SK-N-SH (cell line): Measurements from ENCODE around the gene CNTNAP2. TPM values are rescaled to one million over a fixed set of nuclear protein-coding genes. Genes with fewer than 3 reads are reported as not detected.

Experiments
- CTCF ChIA-PET: fragments of 300-600, 350-600 bp; formaldehyde crosslinking; extraction: SDS; loops from one replicate; lab custom pipeline; 2021; lab: Yijun Ruan, JAX
- POLR2A ChIA-PET: fragments of 350-600 bp; sonication (Branson Sonifier 250); formaldehyde crosslinking; extraction: SDS; loops from one replicate; lab custom pipeline; 2020; ENCODE audit warnings: antibody characterized with exemption, inconsistent platforms; lab: Yijun Ruan, JAX
- DNase-seq: peaks from one replicate; pipeline ENCODE4 v3.0.0; 2012
- H2AFZ ChIP-seq: fragments of 200-600 bp; sonication (generic); 2 replicates; pipeline ENCODE4 v1.8.1; 2016; ENCODE audit warnings: antibody characterized with exemption, mild to moderate bottlenecking, low read depth
- H3F3A ChIP-seq: fragments of 200-600 bp; sonication (generic); replicated peaks from 2 replicates; pipeline ENCODE3; 2016; ENCODE audit warnings: antibody characterized with exemption, mild to moderate bottlenecking; ENCODE audit not compliant: insufficient read depth
- H3K27ac ChIP-seq, 2 experiments: fragments of 200-500 bp in 1 of 2; fragments of 200-600 bp in 1 of 2; sonication (Bioruptor generic) in 1 of 2; sonication (generic), shearing (Covaris generic) in 1 of 2; 2 replicates each; pipeline versions ENCODE4 v1.5.1 to v1.6.1; 2014 to 2016; ENCODE audit warnings: low read depth in 2 of 2, inconsistent platforms in 1 of 2, low read length in 1 of 2, mild to moderate bottlenecking in 1 of 2, mixed read lengths in 1 of 2
- H3K27me3 ChIP-seq: fragments of 200-600 bp; sonication (generic), shearing (Covaris generic); 2 replicates; pipeline ENCODE4 v1.6.1; 2016; ENCODE audit warnings: mixed run types; ENCODE audit not compliant: insufficient read depth
- H3K36me3 ChIP-seq, 2 experiments: fragments of 200-500 bp in 1 of 2; fragments of 200-600 bp in 1 of 2; sonication (Bioruptor generic) in 1 of 2; sonication (generic) in 1 of 2; replicated peaks in 1 of 2; 2 replicates each; pipeline versions ENCODE3 to v1.5.1; 2014 to 2016; ENCODE audit warnings: low read length in 1 of 2, mild to moderate bottlenecking in 1 of 2; ENCODE audit not compliant: insufficient read depth in 2 of 2, control insufficient read depth in 1 of 2
- H3K4me1 ChIP-seq, 2 experiments: fragments of 200-500 bp in 1 of 2; fragments of 200-600 bp in 1 of 2; sonication (Bioruptor generic) in 1 of 2; sonication (generic), shearing (Covaris generic) in 1 of 2; 2 replicates each; pipeline versions ENCODE4 v1.5.1 to v1.6.1; 2014 to 2016; ENCODE audit warnings: low read depth in 1 of 2, low read length in 1 of 2, mixed run types in 1 of 2; ENCODE audit not compliant: insufficient read depth in 2 of 2, control insufficient read depth in 1 of 2
- H3K4me2 ChIP-seq: fragments of 200-600 bp; sonication (generic), shearing (Covaris generic); 2 replicates; pipeline ENCODE4 v1.6.1; 2017; ENCODE audit warnings: mixed run types
- H3K4me3 ChIP-seq, 2 experiments: fragments of 200-500 bp in 1 of 2; fragments of 200-600 bp in 1 of 2; sonication (Bioruptor generic) in 1 of 2; sonication (generic), shearing (Covaris generic) in 1 of 2; 2 replicates each; pipeline versions ENCODE4 v1.5.1 to v1.8.1; 2014 to 2016; ENCODE audit warnings: low read depth in 2 of 2, inconsistent platforms in 1 of 2, low read length in 1 of 2, mild to moderate bottlenecking in 1 of 2, mixed read lengths in 1 of 2, moderate library complexity in 1 of 2
- H3K79me2 ChIP-seq: fragments of 200-600 bp; sonication (generic); 2 replicates; pipeline ENCODE4 v1.8.1; 2017; ENCODE audit warnings: mild to moderate bottlenecking; ENCODE audit not compliant: insufficient read depth
- H3K9ac ChIP-seq: fragments of 200-600 bp; sonication (generic); 2 replicates; pipeline ENCODE4 v1.6.1; 2017; ENCODE audit warnings: mixed run types
- H3K9me2 ChIP-seq: fragments of 200-600 bp; sonication (generic); 2 replicates; pipeline ENCODE4 v1.6.1; 2017; ENCODE audit warnings: mixed run types
- H3K9me3 ChIP-seq: fragments of 200-600 bp; sonication (generic); 2 replicates; pipeline ENCODE4 v1.6.1; 2017; ENCODE audit warnings: mixed run types, mild to moderate bottlenecking, moderate library complexity
- H4K20me1 ChIP-seq: fragments of 200-600 bp; sonication (generic); 2 replicates; pipeline ENCODE4 v1.6.1; 2017; ENCODE audit warnings: mild to moderate bottlenecking, mixed run types; ENCODE audit not compliant: insufficient read depth
- CHD2 ChIP-seq: fragments of 150-350 bp; IDR thresholded peaks from 2 replicates; pipeline ENCODE4 v1.6.1; 2018; ENCODE audit warnings: low read length; ENCODE audit not compliant: partially characterized antibody
- EZH2phosphoT487 ChIP-seq: fragments of 200-600 bp; sonication (generic); IDR thresholded peaks from 2 replicates; pipeline ENCODE4 v1.6.1; 2017; ENCODE audit warnings: low read depth, mixed run types, mild to moderate bottlenecking, antibody characterized with exemption, moderate library complexity, borderline replicate concordance
- FOSL2 ChIP-seq: IDR thresholded peaks from 2 replicates; pipeline ENCODE4 v1.4.0; 2012; ENCODE audit warnings: low read depth, mild to moderate bottlenecking, moderate library complexity, borderline replicate concordance
- FOXJ3 ChIP-seq: sonication (generic); formaldehyde crosslinking; IDR thresholded peaks from 2 replicates; pipeline ENCODE4 v1.5.1; 2020; ENCODE audit warnings: mild to moderate bottlenecking, missing genetic modification reagents
- FOXM1 ChIP-seq: IDR thresholded peaks from 2 replicates; pipeline ENCODE4 v1.4.0; 2012; ENCODE audit warnings: low read depth, mild to moderate bottlenecking
- GATA2 ChIP-seq: sonication (generic); formaldehyde crosslinking; IDR thresholded peaks from 2 replicates; pipeline ENCODE4 v1.5.0; 2020; ENCODE audit warnings: mild to moderate bottlenecking, missing genetic modification reagents
- JUND ChIP-seq: IDR thresholded peaks from 2 replicates; pipeline ENCODE4 v1.4.0; 2012
- NFIC ChIP-seq: IDR thresholded peaks from 2 replicates; pipeline ENCODE4 v1.4.0; 2012; ENCODE audit warnings: borderline replicate concordance
- PBX3 ChIP-seq: IDR thresholded peaks from 2 replicates; pipeline ENCODE4; 2012
- POLR2AphosphoS5 ChIP-seq: IDR thresholded peaks from 2 replicates; pipeline ENCODE4 v1.6.1; 2012; ENCODE audit warnings: low read depth, low read length
- RFX5 ChIP-seq: IDR thresholded peaks from 2 replicates; pipeline ENCODE4 v1.6.1; 2012; ENCODE audit warnings: mild to moderate bottlenecking, improper control_type of control experiment, low read length
- RXRA ChIP-seq: IDR thresholded peaks from 2 replicates; pipeline ENCODE4 v1.4.0; 2012; ENCODE audit warnings: low read depth, mild to moderate bottlenecking, borderline replicate concordance
- SIN3A ChIP-seq: IDR thresholded peaks from 2 replicates; pipeline ENCODE4 v1.6.1; 2012; ENCODE audit warnings: low read depth, mild to moderate bottlenecking, low read length, moderate library complexity, borderline replicate concordance
- SMC3 ChIP-seq: IDR thresholded peaks from 2 replicates; pipeline ENCODE4 v1.6.1; 2012; ENCODE audit warnings: low read depth, low read length, improper control_type of control experiment
- TAF1 ChIP-seq: IDR thresholded peaks from 2 replicates; pipeline ENCODE4 v1.6.1; 2012; ENCODE audit warnings: low read depth, mild to moderate bottlenecking, low read length, moderate library complexity, borderline replicate concordance
- TEAD4 ChIP-seq: IDR thresholded peaks from 2 replicates; pipeline ENCODE4 v1.4.0; 2012; ENCODE audit warnings: mild to moderate bottlenecking, borderline replicate concordance; ENCODE audit not compliant: insufficient read depth
- YY1 ChIP-seq: IDR thresholded peaks from 2 replicates; pipeline ENCODE4 v1.4.0; 2012; ENCODE audit warnings: low read depth, mild to moderate bottlenecking
- WGBS: methylation state at CpG from one replicate; pipeline ENCODE4 v1.1.6; 2017; ENCODE audit warnings: low lambda C conversion rate; 5-methylcytosine and 5-hydroxymethylcytosine counted together
- polyA plus RNA-seq, 3 experiments: library from polyadenylated mRNA; depleted of rRNA; stranded (reverse); fragments of >200 nt; gene quantifications; 2 replicates each; pipeline ENCODE4 v1.2.3, GENCODE V29; 2012
- TF ChIP-seq, protein P1 (sequence below): IDR thresholded peaks from 2 replicates; pipeline ENCODE4 v1.4.0; 2012; ENCODE audit warnings: low read depth, borderline replicate concordance
- TF ChIP-seq, protein P2 (sequence below): IDR thresholded peaks from 2 replicates; pipeline ENCODE4 v1.4.0; 2012; ENCODE audit warnings: low read depth, borderline replicate concordance

CNTNAP2 gene
- polyA plus RNA-seq, 1 of the 3 experiments (the other 2 are of a cell fraction), result 3.4 TPM

DNA sequence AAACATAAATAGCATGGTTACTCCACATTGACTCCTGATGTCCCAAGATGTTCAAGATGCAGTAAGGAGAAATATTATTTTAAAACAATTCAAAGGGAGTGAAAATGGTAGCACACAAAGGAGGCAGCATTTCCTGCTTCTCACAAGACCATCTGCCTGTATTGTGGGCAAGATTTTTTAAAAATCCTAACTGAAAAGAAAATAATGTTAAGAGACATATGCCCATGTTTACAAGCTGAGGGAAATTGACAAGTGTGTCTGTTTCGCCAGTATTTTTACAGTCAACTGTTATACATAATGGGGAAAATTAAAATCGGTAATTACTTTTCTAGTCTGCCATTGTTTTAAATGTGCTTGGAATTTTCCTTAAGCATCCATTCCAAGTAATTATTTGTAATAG lies 1827.7 kb downstream of the CNTNAP2 start:
- Histone ChIP-seq H3K4me3 (no peak overlapping the region), H3F3A (no peaks in the 10 kb centered on the region), H3K27ac (no peak overlapping the region), H3K27me3 (no peaks in the 10 kb centered on the region), H3K79me2 (no peaks in the 10 kb centered on the region), H3K4me1 (no peaks in the 10 kb centered on the region), H3K9me2 (0 out of 2 replicates have a peak, but pooled peaks cover 3% of the 10 kb centered on the region), H3K36me3 (no peaks in the 10 kb centered on the region)
- CTCF ChIA-PET, result interaction anchor here (1.1 kb wide), 1 partner anchor 198 kb away, joined by 3 read pairs; no protein-coding TSS in a partner anchor
- WGBS, result 65% methylated on average over 2 of the region's 2 CpGs
- TF ChIP-seq, protein P1, sequence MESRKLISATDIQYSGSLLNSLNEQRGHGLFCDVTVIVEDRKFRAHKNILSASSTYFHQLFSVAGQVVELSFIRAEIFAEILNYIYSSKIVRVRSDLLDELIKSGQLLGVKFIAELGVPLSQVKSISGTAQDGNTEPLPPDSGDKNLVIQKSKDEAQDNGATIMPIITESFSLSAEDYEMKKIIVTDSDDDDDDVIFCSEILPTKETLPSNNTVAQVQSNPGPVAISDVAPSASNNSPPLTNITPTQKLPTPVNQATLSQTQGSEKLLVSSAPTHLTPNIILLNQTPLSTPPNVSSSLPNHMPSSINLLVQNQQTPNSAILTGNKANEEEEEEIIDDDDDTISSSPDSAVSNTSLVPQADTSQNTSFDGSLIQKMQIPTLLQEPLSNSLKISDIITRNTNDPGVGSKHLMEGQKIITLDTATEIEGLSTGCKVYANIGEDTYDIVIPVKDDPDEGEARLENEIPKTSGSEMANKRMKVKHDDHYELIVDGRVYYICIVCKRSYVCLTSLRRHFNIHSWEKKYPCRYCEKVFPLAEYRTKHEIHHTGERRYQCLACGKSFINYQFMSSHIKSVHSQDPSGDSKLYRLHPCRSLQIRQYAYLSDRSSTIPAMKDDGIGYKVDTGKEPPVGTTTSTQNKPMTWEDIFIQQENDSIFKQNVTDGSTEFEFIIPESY, result no peak
- TF ChIP-seq RFX5 (no peak), JUND (no peak), SIN3A (no peak), PBX3 (no peak), POLR2AphosphoS5 (no peak), TAF1 (no peak), EZH2phosphoT487 (no peak), FOSL2 (no peak), TEAD4 (no peak), YY1 (no peak), GATA2 (CRISPR knock-in tag) (no peak), CHD2 (no peak), SMC3 (no peak), FOXJ3 (CRISPR knock-in tag) (no peak), RXRA (no peak), NFIC (no peak), FOXM1 (no peak)
- TF ChIP-seq, protein P2, sequence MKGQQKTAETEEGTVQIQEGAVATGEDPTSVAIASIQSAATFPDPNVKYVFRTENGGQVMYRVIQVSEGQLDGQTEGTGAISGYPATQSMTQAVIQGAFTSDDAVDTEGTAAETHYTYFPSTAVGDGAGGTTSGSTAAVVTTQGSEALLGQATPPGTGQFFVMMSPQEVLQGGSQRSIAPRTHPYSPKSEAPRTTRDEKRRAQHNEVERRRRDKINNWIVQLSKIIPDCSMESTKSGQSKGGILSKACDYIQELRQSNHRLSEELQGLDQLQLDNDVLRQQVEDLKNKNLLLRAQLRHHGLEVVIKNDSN, result no peak
- TF ChIP-seq, all 33 proteins: peak for 0
- H3K9me3 ChIP-seq, result peaks cover 3% of the 10 kb centered on the region; the same call in 1 of the 2 replicates
- DNase-seq, result no peak
- H4K20me1 ChIP-seq, result no peaks in the 10 kb centered on the region
- H3K4me2 ChIP-seq, result no peak overlapping the region
- POLR2A ChIA-PET, result no interaction called here
- H2AFZ ChIP-seq, result no peak overlapping the region
- no peak overlapping the region for H3K9ac ChIP-seq
